GM20431 (cell line): ENCODE measurements around the gene PPP1R14C.

Source experiments
- in situ Hi-C: fragments of 300-500 bp; cut with MseI, MboI; formaldehyde crosslinking; loops from one replicate; pipeline ENCODE4 v1.15.0; 2020; ENCODE audit warnings: low sequenced_read_pairs; ENCODE audit not compliant: unreplicated experiment

PPP1R14C gene

GRCh38 chr6:150142670-150143515 lies at the start of gene PPP1R14C:
Gene PPP1R14C, plus strand, starts transcription at chr6:150143044. Its CDS starts 149 bp downstream, at chr6:150143193.
- in situ Hi-C loops: no loop called here

GRCh38 chr6:150093397-150093796 lies 49.4 kb upstream of the PPP1R14C start:
- in situ Hi-C loops: no loop called here

GRCh38 chr6:150098155-150098554 lies 44.7 kb upstream of the PPP1R14C start:
- in situ Hi-C loops: no loop called here

GRCh38 chr6:150099546-150099945 lies 43.3 kb upstream of the PPP1R14C start:
- in situ Hi-C loops: no loop called here

GRCh38 chr6:150099953-150100352 lies 42.9 kb upstream of the PPP1R14C start:
- in situ Hi-C loops: no loop called here

- in situ Hi-C loops: no loop called here
Measured at GRCh38 chr6:150100745-150101144, 42.1 kb upstream of the PPP1R14C start.

GRCh38 chr6:150102750-150103270 lies 40.0 kb upstream of the PPP1R14C start:
- in situ Hi-C loops: no loop called here

GRCh38 chr6:150112233-150112632 lies 30.6 kb upstream of the PPP1R14C start:
- in situ Hi-C loops: no loop called here

- in situ Hi-C loops: no loop called here
Measured at GRCh38 chr6:150115769-150116168, 27.1 kb upstream of the PPP1R14C start.

GRCh38 chr6:150116200-150116800 lies 26.5 kb upstream of the PPP1R14C start:
- in situ Hi-C loops: no loop called here

GRCh38 chr6:150118203-150118602 lies 24.6 kb upstream of the PPP1R14C start:
- in situ Hi-C loops: no loop called here

- in situ Hi-C loops: no loop called here
Measured at GRCh38 chr6:150118627-150119026, 24.2 kb upstream of the PPP1R14C start.

- in situ Hi-C loops: no loop called here
Measured at GRCh38 chr6:150119173-150119572, 23.7 kb upstream of the PPP1R14C start.

GRCh38 chr6:150123645-150124044 lies 19.2 kb upstream of the PPP1R14C start:
- in situ Hi-C loops: no loop called here

- in situ Hi-C loops: no loop called here
Measured at GRCh38 chr6:150124235-150124634, 18.6 kb upstream of the PPP1R14C start.

GRCh38 chr6:150126641-150127291 lies 16.1 kb upstream of the PPP1R14C start:
- in situ Hi-C loops: no loop called here

GRCh38 chr6:150128425-150128824 lies 14.4 kb upstream of the PPP1R14C start:
- in situ Hi-C loops: no loop called here

GRCh38 chr6:150129616-150130505 lies 13.0 kb upstream of the PPP1R14C start:
- in situ Hi-C loops: no loop called here

GRCh38 chr6:150133686-150134085 lies 9.2 kb upstream of the PPP1R14C start:
- in situ Hi-C loops: no loop called here
